HG03095 (cell line): ENCODE data around the gene PLA2G5.

ENCODE experiments used
- ATAC-seq: cut with Tn5 transposase; IDR thresholded peaks from one replicate; pipeline ENCODE4 v1.9.1; 2021; ENCODE audit warnings: moderate library complexity; ENCODE audit not compliant: unreplicated experiment

The PLA2G5 gene

GRCh38 chr1:20089328-20090077 lies 19.5 kb downstream of the PLA2G5 start:
- no peak for ATAC-seq

DNA sequence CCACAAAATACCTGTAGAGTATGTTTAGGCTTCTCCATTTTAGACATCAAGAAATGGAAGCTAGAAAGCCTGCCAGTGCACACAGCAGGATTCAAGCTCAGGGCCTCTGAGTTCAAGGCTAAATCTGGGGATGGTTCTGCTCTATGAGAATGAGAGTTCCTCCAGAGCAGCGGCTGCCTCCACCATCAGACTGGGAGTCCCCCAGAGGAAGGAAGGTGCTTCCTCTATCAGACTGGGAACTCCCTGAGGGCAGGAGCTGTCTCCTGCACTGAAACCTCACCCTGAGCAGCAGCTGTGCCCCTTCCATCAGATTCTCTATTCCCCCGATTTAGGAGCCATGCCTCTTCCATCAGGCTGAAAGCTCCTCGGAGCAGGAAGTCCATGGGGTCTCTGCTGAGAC lies 20.1 kb downstream of the PLA2G5 start:
- ATAC-seq = no peak

DNA sequence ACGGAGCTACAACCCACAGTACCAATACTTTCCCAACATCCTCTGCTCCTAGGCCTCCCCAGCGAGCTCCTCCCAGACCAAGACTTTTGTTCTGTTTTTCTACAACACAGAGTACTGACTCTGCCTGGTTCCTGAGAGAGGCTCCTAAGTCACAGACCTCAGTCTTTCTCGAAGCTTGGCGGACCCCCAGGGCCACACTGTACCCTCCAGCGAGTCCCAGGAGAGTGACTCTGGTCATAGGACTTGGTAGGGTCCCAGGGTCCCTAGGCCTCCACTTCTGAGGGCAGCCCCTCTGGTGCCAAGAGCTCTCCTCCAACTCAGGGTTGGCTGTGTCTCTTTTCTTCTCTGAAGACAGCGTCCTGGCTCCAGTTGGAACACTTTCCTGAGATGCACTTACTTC lies 20.6 kb downstream of the PLA2G5 start:
- no peak for ATAC-seq

- no peak for ATAC-seq
These were observed 23.3 kb downstream of the PLA2G5 start for GRCh38 chr1:20093303-20093702.

- no peak for ATAC-seq
These were observed 24.0 kb downstream of the PLA2G5 start for GRCh38 chr1:20093940-20094391.

DNA sequence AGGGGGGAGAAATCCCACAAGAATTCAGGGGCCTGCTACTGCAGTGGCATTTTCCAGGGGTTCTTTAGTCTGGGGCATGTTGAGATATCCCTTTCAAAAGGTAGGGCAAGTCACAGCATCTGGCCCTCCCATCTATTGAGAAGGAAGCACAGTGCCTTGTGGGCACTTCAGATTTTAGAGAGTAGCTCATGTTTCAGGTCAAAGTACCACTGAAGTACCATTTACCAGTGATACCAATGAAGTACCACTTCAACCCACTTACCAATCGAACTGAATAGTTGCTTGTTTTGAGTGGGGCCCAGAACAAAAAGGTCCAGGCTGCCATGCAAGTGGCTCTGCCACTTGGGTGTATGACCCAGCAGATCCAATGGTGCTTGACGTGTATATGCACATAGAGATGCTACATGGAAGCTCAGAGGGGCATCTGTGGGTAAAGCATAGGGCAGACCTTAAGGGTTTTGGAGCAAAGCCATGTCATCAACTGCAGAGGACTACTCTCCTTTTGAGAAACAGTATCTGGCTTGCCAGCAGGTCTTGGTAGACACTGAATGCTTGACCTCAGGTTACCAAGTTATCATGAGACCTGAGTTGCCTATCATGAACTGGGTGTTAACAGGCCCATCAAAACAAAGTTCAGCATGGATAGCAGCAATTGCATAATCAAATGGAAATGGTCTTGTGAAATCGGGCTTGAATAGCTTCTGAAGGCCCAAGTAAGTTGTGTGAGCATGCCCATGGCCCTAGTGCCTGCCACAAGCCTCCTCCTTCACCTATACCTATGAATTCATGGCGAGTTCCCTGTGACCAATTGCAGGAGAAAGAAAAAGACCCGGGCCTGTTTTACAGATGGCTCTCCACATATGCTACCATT lies 25.8 kb downstream of the PLA2G5 start:
- no peak for ATAC-seq

GRCh38 chr1:20096840-20097447 lies 26.9 kb downstream of the PLA2G5 start:
- ATAC-seq = no peak

- no peak for ATAC-seq
These were observed 29.5 kb downstream of the PLA2G5 start for GRCh38 chr1:20099533-20099932.

DNA sequence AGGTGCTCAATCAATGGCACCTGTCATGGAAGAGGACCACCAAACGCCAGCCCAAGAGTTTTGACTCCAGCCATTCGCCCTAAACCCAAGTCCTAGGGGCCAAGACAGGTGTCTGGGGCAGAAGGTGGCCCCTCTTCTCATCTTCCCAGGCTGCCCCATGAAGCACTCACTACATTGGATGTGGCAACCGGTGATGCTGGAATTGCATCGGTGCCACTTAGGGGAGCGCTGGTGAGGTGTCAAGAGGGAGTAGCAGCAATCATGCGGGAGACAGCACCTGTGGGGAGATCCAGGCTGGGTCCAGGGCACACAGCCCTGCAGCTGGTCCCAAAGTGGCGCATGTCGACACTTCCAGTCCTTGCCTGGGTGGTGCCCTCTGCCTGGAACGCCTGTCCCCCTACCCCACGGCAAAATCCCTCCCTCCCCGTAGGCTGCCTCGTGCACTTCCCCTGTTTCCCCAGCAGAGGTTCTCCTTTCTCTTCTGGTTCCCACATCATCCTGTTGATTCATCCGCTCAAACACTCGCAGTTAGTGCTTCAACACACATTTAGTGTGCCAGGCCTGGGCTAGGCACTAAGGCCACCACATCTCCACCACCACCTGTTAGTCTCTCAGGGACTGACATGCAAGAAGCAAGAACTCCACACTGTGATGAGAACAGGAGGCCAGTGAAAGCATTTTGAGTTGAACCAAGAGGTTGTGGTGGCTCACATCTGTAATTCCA lies 30.8 kb downstream of the PLA2G5 start:
- ATAC-seq = no peak

DNA sequence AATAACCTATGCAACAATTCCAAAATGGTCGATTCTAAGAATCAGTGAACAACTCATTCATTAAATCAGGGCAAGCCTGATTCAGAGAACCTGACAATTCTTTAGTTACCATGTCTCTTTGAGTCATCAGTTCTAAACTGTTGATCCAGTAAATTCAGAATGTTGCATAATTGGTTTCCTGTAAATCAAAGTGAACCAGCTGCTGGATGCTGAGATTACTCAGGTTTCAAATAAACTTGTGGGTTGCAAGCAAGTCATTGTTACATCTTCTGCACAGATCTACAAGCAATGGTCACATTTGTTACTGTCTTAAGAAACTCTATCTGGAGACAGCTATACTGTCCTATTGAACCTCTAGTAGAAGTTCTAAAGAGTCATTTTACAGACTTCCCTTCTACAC lies 32.9 kb downstream of the PLA2G5 start:
- no peak for ATAC-seq

DNA sequence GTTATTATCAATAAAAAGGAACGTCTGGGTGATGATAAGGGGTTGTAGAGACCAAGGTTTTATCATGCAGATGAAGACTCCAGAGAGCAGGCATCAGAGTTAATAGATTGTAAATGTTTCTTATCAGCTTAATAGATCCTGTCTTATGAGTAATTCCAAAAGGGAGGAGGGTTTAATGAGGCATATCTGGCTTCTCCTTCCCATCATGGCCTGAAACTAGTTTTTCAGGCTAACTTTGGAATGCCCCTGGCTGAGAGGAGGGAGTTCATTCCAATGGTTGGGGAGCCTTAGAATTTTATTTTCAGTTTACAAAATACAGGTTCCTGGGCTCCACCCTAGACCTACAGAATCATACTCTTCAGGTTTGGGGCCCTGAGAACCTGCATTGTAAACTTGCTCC lies 35.9 kb downstream of the PLA2G5 start:
- ATAC-seq = no peak

DNA sequence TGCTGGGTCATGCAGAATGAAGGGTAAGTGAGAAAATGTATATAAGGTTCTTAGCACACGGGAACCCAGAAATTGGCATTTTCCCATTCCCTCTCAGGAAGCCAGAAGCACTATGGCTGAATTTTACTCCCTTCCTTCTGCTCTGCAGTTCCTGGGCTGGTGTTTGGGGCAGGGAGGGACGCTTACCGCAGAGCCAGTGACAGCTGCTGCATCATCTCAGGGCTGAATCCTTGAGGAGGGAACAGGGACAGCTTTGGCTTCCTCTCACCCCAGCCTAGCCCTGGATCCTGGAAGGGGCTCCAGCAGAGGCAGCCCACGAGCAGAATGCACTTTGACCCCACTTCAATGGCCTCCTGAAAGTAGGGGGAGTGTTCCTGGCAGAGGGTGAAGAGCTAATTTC lies 37.4 kb downstream of the PLA2G5 start:
- no peak for ATAC-seq

- ATAC-seq = no peak
These were observed 37.8 kb downstream of the PLA2G5 start for GRCh38 chr1:20107796-20108195.

- ATAC-seq = no peak
These were observed 38.6 kb downstream of the PLA2G5 start for GRCh38 chr1:20108366-20109123.

DNA sequence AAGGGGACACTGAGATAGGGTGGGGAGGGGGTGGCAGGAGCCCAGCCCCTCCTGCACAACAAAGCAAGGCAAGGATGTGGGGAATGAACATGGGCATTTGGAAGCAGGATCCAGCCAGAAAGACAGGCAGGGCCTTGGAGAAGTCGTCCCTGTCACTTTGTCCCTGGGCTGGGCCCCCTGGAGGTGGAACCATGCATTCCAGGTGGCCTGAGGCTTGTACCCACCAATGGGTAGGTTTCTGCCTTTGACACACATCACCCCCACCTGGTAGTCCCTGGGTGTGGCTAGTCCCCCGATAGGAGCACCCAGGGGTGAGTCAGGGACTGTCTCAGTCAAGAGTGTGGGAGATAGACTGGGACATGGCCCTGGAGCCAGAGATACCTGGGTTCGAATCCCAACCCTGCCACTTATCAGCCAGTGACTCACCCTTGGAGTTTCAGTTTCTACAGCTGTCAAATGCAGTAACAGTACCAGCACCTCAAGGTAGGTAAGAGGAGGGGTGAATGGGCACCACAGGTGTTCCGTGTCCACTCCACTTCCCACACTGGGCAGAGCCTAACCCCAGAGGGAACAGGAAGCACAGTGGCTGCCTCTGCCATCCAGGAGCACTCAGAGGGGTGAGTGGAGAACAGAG lies 39.3 kb downstream of the PLA2G5 start:
- ATAC-seq = no peak

DNA sequence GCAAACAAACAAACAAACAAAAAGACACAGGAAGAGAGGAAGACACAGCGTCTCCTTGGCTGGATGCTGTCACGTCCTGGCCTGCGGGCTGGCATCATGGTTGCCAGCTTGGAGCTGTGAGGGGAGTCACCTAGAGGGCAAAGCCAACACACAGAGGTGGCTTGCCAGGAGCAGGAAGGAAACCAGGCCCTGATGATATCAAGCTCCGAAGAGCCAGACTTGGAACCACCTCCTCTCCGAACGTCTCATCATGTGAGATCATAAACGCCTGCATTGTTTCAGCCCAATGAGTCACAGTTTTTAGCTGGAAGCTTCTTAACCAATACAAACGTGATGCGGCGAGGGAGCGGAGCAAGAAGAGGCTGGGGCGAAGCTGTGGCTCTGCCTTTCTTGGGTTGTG lies 40.7 kb downstream of the PLA2G5 start:
- no peak for ATAC-seq

DNA sequence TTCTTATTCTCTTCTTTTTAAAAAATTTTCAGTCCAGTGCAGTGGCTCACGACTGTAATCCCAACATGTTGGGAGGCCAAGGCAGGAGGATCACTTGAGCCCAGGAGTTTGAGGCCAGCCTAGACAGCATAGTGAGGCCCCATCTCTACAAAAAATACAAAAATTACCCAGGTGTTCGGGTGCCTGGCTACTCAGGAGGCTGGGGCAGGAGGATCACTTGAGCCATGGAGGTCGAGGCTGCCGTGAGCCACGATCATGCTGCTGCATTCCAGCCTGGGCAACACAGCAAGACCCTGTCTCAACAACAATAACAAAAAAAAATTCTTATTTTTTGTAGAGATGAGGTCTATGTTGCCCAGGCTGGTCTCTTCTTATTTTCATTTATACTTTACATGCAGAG lies 41.5 kb downstream of the PLA2G5 start:
- no peak for ATAC-seq

DNA sequence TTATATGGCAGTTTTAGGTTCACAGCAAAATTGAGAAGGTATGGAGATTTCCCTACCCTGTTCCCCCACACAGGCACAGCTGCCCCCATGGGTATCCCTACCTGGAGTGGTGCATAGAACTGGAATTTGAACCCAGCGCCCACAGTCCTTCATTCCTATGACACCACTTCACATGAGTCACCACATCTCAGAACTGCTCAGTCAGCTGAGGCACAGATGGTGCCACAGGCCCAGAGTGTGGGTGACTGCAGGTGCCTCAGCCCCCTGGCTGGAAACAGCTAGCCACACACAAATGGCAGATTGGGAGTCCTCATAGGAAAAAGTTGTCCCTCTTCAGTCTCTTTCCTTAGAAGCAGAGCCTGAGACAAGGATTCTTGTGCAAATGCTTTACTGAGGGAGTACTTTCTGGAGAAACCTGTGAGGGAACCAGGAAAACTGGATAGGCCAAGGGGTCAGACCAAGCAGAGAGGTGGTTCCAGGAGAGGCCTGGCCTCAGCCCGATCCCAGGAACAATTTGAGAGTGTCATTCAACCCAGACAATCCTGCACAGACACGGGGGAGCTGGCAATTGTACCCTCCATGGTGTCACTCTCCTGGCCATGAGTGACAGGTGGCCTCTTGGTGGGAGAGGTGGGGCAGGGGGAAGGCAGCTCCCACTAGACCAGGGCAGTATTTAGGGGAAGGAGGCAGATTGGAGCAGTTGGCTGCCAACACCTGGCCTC lies 42.4 kb downstream of the PLA2G5 start:
- ATAC-seq = no peak

DNA sequence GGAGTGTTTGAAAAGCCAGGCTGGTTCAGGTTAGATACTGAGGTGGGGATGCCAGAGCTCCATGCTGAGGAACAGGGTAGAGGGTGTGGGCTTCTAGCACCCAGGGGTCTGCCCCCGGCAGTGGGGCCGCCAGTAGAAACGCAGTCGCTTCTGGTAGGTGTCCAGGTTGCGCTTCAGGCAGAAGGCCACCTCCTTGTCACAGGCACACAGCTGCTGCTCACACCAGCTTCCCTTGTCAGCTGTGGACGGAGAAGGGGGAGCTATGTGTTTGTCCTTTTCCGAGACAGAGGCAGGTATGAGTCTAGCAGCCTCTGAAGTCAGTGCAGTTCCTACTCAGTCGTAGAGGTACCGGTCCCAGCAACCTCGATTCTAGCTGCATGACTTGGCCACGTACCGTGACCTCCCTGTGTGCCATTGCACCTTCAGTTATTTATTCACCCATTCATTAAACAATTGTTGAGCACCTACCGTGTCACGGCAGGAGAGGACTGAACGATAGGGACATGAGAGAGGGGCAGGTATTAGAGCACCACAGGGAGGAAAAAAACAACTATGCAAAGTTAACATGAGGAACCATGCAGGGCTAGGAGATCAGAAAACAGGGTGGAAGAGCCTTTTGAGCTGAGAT lies 44.1 kb downstream of the PLA2G5 start:
- ATAC-seq = no peak
